Loucy (cell line): ENCODE measurements around the gene SHROOM3.

ENCODE experiments used
- EZH2phosphoT487 ChIP-seq: fragments of 200-600 bp; IDR thresholded peaks from 2 replicates; pipeline ENCODE4 v1.6.1; 2018; ENCODE audit warnings: antibody characterized with exemption, mild to moderate bottlenecking, moderate library complexity, borderline replicate concordance
- TF ChIP-seq, protein P1 (sequence below): fragments of 200-600 bp; sonication (generic); conservative IDR thresholded peaks from 2 replicates; pipeline ENCODE4 v1.5.1; 2014; ENCODE audit warnings: mild to moderate bottlenecking, antibody characterized with exemption, low read length

- TF ChIP-seq, protein P1, sequence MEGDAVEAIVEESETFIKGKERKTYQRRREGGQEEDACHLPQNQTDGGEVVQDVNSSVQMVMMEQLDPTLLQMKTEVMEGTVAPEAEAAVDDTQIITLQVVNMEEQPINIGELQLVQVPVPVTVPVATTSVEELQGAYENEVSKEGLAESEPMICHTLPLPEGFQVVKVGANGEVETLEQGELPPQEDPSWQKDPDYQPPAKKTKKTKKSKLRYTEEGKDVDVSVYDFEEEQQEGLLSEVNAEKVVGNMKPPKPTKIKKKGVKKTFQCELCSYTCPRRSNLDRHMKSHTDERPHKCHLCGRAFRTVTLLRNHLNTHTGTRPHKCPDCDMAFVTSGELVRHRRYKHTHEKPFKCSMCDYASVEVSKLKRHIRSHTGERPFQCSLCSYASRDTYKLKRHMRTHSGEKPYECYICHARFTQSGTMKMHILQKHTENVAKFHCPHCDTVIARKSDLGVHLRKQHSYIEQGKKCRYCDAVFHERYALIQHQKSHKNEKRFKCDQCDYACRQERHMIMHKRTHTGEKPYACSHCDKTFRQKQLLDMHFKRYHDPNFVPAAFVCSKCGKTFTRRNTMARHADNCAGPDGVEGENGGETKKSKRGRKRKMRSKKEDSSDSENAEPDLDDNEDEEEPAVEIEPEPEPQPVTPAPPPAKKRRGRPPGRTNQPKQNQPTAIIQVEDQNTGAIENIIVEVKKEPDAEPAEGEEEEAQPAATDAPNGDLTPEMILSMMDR, result no peak
- TF ChIP-seq EZH2phosphoT487, result no peak
These were observed 319.4 kb downstream of the SHROOM3 start for GRCh38 chr4:76754439-76754838.
